B cell (primary cell): ENCODE measurements around the gene NFATC2. TPM values are rescaled to one million over a fixed set of nuclear protein-coding genes. Genes with fewer than 3 reads are reported as not detected.

Source experiments
- ATAC-seq: fragments of 200-7000 bp; cut with Tn5 transposase; one replicate; pipeline ENCODE4 v1.10.0; 2021; ENCODE audit warnings: low read depth, mild to moderate bottlenecking, moderate number of reproducible peaks, moderate library complexity
- CTCF ChIA-PET: fragments of 350-600 bp; sonication (Branson Sonifier 250); formaldehyde crosslinking; loops from one replicate; lab custom pipeline; 2021; ENCODE audit warnings: antibody characterized with exemption, inconsistent platforms; lab: Charles Lee
- POLR2A ChIA-PET: fragments of 350-600 bp; sonication (Branson Sonifier 250); formaldehyde crosslinking; loops from one replicate; lab custom pipeline; 2021; ENCODE audit warnings: antibody characterized with exemption; lab: Charles Lee
- DNase-seq: peaks from one replicate; pipeline ENCODE4 v3.0.0; 2013
- H2AFZ ChIP-seq: 2 replicates; pipeline ENCODE4 v1.6.1; 2012; ENCODE audit warnings: mild to moderate bottlenecking, low read depth, low read length; ENCODE audit not compliant: insufficient read depth, poor library complexity, severe bottlenecking
- H3K27ac ChIP-seq, 2 donors: 1 replicate in 1 of 2; 2 replicates in 1 of 2; pipeline ENCODE4 v1.5.1; 2012 to 2013; ENCODE audit warnings: low read length in 2 of 2, mild to moderate bottlenecking in 2 of 2, moderate library complexity in 1 of 2
- H3K27me3 ChIP-seq, 4 experiments: fragments of 200-600 bp in 1 of 4; sonication (generic) in 1 of 4; replicated peaks in 1 of 4; 1 replicate in 2 of 4; 2 replicates in 2 of 4; pipeline versions ENCODE4 v1.6.1 to v1.7.0; 2013 to 2016; ENCODE audit warnings: low read length in 3 of 4, mild to moderate bottlenecking in 2 of 4, mixed read lengths in 1 of 4, moderate library complexity in 1 of 4; ENCODE audit not compliant: insufficient read depth in 4 of 4, control insufficient read depth in 3 of 4; ENCODE audit errors: control extremely low read depth in 1 of 4
- H3K36me3 ChIP-seq, 2 experiments: replicated peaks in 1 of 2; 1 replicate in 1 of 2; 2 replicates in 1 of 2; pipeline versions ENCODE4 v1.6.1 to v1.7.1; 2013; ENCODE audit warnings: low read length in 1 of 2; ENCODE audit not compliant: insufficient read depth in 2 of 2, control insufficient read depth in 1 of 2; ENCODE audit errors: control extremely low read depth in 1 of 2, extremely low read depth in 1 of 2
- H3K4me1 ChIP-seq, 2 donors: fragments of 200-600 bp in 1 of 2; sonication (generic) in 1 of 2; 1 replicate in 1 of 2; 2 replicates in 1 of 2; pipeline versions ENCODE4 v1.5.1 to v1.6.1; 2013 to 2017; ENCODE audit warnings: low read length in 2 of 2; ENCODE audit not compliant: control insufficient read depth in 2 of 2, insufficient read depth in 2 of 2
- H3K4me2 ChIP-seq: replicated peaks from 2 replicates; pipeline ENCODE3; 2012; ENCODE audit warnings: mild to moderate bottlenecking, low read depth, low read length; ENCODE audit not compliant: poor library complexity, severe bottlenecking
- H3K4me3 ChIP-seq, 5 experiments: fragments of 200-600 bp in 1 of 5; sonication (generic) in 1 of 5; 1 replicate in 3 of 5; 2 replicates in 2 of 5; pipeline versions ENCODE4 v1.5.1 to v1.7.0; 2011 to 2016; ENCODE audit warnings: low read length in 4 of 5, mild to moderate bottlenecking in 4 of 5, low read depth in 2 of 5, control low read depth in 1 of 5, moderate library complexity in 1 of 5; ENCODE audit not compliant: insufficient read depth in 1 of 5; ENCODE audit errors: control extremely low read depth in 1 of 5, extremely low read depth in 1 of 5
- H3K79me2 ChIP-seq: fragments of 200-600 bp; sonication (generic); one replicate; pipeline ENCODE4 v1.6.0; 2016; ENCODE audit warnings: low read length; ENCODE audit not compliant: control insufficient read depth, insufficient read depth
- H3K9ac ChIP-seq: fragments of 200-600 bp; sonication (generic); 2 replicates; pipeline ENCODE4 v1.6.1; 2017; ENCODE audit warnings: mild to moderate bottlenecking, low read length, moderate library complexity
- H3K9me3 ChIP-seq, 3 donors: one replicate each; pipeline versions ENCODE4 v1.6.1 to v1.7.1; 2013; ENCODE audit warnings: low read length in 2 of 3; ENCODE audit not compliant: control insufficient read depth in 2 of 3, insufficient read depth in 1 of 3; ENCODE audit errors: control extremely low read depth in 1 of 3
- H4K20me1 ChIP-seq: 2 replicates; pipeline ENCODE4 v1.6.0; 2012; ENCODE audit warnings: mild to moderate bottlenecking, low read length; ENCODE audit not compliant: insufficient read depth, control insufficient read depth, poor library complexity, severe bottlenecking
- H3K27ac Mint-ChIP-seq: one replicate; pipeline ENCODE4 v1.8.0; 2021; ENCODE audit warnings: mixed read lengths
- H3K27me3 Mint-ChIP-seq: one replicate; pipeline ENCODE4 v1.8.0; 2021; ENCODE audit warnings: mixed read lengths
- H3K4me1 Mint-ChIP-seq: one replicate; pipeline ENCODE4 v1.8.0; 2021; ENCODE audit warnings: mixed read lengths
- H3K4me3 Mint-ChIP-seq: one replicate; pipeline ENCODE4 v1.8.0; 2021; ENCODE audit warnings: mixed read lengths
- H3K9me3 Mint-ChIP-seq: one replicate; pipeline ENCODE4 v1.8.0; 2022; ENCODE audit warnings: mixed read lengths; ENCODE audit not compliant: insufficient read depth
- CTCF ChIP-seq: fragments of 200-600 bp; IDR thresholded peaks from one replicate; pipeline ENCODE4 v1.8.0; 2022; ENCODE audit warnings: antibody characterized with exemption, mild to moderate bottlenecking
- EZH2 ChIP-seq: IDR thresholded peaks from 2 replicates; pipeline ENCODE4 v1.6.1; 2012; ENCODE audit warnings: borderline replicate concordance, low read depth, mild to moderate bottlenecking, moderate library complexity, low read length; ENCODE audit not compliant: insufficient read depth, poor library complexity, severe bottlenecking
- WGBS: methylation state at CpG from one replicate; pipeline ENCODE4 v1.1.5; 2013; ENCODE audit warnings: missing lambda C conversion rate; ENCODE audit not compliant: insufficient coverage; 5-methylcytosine and 5-hydroxymethylcytosine counted together
- intact Hi-C: fragments of 100-400 bp; cut with micrococcal nuclease; formaldehyde crosslinking; loops from one replicate; pipeline ENCODE4 v1.10.0; 2022
- polyA plus RNA-seq: library from polyadenylated mRNA; depleted of rRNA; stranded (reverse); fragments of >200 nt; gene quantifications from 2 replicates; pipeline ENCODE4 v1.2.3, GENCODE V29; 2012
- total RNA-seq, 2 donors: library from RNA; stranded (reverse); fragments of 120-200 nt in 1 of 2; gene quantifications; 1 replicate in 1 of 2; 2 replicates in 1 of 2; pipeline versions ENCODE4 v1.2.3 to v1.2.4, GENCODE V29; 2013 to 2022

Gene NFATC2
- total and polyA plus RNA-seq, 2 donors (not counting 1 experiment from before 2014, with no cell fraction given), result 10.1 to 38.0 TPM

DNA sequence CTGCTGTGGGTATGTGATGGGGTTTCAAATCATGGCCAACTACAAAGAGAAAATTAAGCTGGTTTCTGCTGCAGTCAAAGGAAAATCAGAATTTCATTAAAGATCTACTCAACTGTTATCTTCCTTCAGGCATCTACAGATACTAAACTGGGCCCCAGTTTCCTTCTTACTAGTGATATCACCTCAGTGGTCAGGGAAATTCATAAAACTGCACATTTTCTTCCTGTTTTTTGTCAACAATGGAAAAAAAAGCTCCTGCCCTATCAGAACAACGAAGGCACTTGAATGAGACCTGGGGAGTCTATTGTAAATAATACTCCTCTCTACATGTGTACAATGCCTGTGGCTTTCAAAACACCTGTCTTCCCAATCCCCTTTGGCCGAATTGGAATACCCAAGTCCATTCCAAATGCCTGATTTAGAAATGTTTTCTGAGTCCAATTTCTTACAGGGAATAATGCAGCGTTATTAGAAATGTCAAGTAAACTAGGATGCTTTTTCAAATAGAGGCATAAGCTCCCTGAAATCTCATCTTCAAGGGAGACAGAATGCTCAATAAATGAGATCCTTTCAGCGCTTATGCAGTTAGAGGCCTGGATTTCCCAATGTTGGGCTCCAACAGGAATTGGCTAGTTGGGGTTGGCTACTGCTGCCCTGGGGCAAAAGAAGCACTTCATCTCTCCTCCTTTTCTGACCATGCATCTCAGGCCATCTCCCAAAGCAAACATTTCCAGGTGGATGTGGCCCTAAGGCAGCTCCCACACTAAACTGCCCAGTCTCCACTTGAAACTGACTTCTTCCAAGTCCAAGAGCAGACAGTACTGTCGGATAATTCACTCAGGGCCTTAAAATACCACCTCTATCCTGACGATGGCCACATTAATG, 143.3 kb downstream of the NFATC2 start:
- H3K9me3 ChIP-seq, result no peaks in the 10 kb centered on the region
- Mint-ChIP-seq H3K4me3 (peak overlapping the region; percentile 78), H3K27ac (peak overlapping the region; percentile 99), H3K27me3 (no peaks in the 10 kb centered on the region), H3K4me1 (peaks cover 57% of the 10 kb centered on the region), H3K9me3 (no peaks in the 10 kb centered on the region)
- no peak for TF ChIP-seq EZH2
- TF ChIP-seq CTCF, result no peak
- CTCF ChIA-PET, result interaction anchor here (1.0 to 1.8 kb wide), 7 partner anchors 10 to 418 kb away, joined by 3 to 7 read pairs (median 3); no protein-coding TSS in a partner anchor
- H3K27ac ChIP-seq, result peak overlapping the region; percentile 95 to 97
- no peak for DNase-seq
- no peaks in the 10 kb centered on the region for H4K20me1 ChIP-seq
- POLR2A ChIA-PET, result interaction anchor here (0.6 kb wide), 1 partner anchor 220 kb away, joined by 3 read pairs; no protein-coding TSS in a partner anchor
- H3K9ac ChIP-seq, result peak overlapping the region; percentile 55
- H3K4me3 ChIP-seq, result no peak overlapping the region
- peak overlapping the region; percentile 70 for H3K4me2 ChIP-seq
- WGBS, result 81% methylated on average over 2 of the region's 6 CpGs
- H3K36me3 ChIP-seq, result peaks cover 0 to 27% of the 10 kb centered on the region in 2 experiments
- H3K4me1 ChIP-seq, result peaks cover 52 to 60% of the 10 kb centered on the region in 2 donors
- H3K79me2 ChIP-seq, result peaks cover 30% of the 10 kb centered on the region
- H3K27me3 ChIP-seq, result no peaks in the 10 kb centered on the region
- H2AFZ ChIP-seq, result no peak overlapping the region
- ATAC-seq, result no peak
- intact Hi-C loops, result no loop called here

DNA sequence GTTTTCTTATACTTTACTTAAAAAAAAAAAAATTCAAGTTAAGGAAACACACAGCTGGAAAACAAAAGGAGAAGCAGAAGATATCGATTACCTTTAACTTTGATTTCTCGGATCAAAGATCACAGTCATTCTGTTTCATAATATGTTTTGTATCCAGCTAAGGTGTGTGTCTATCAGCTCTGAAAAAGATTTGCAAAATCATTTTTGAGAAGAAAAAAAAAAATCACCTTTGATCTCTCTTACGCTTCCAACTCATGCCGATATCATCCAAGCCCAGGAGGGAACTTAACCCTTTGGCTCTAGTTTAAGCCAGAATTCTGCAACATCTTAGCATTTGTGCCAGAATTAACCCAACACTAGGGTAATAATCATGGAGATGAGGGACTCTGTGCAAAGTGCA, 144.0 kb downstream of the NFATC2 start:
- DNase-seq, result no peak
- peaks cover 45 to 53% of the 10 kb centered on the region in 2 donors for H3K4me1 ChIP-seq
- no CpG with 5 or more reads among the region's 4 CpGs for WGBS
- H3K36me3 ChIP-seq, result peaks cover 0 to 27% of the 10 kb centered on the region in 2 experiments
- POLR2A ChIA-PET, result no interaction called here
- Mint-ChIP-seq H3K9me3 (no peaks in the 10 kb centered on the region), H3K4me1 (peaks cover 50% of the 10 kb centered on the region), H3K27me3 (no peaks in the 10 kb centered on the region), H3K4me3 (peak overlapping the region; percentile 1), H3K27ac (peak overlapping the region; percentile 99)
- no peak overlapping the region for H3K4me3 ChIP-seq
- H3K27me3 ChIP-seq, result no peaks in the 10 kb centered on the region
- intact Hi-C loops, result no loop called here
- TF ChIP-seq EZH2 (no peak), CTCF (no peak)
- ATAC-seq, result no peak
- no peak overlapping the region for H3K27ac ChIP-seq
- H4K20me1 ChIP-seq, result no peaks in the 10 kb centered on the region
- H3K4me2 ChIP-seq, result no peak overlapping the region
- H3K9ac ChIP-seq, result no peak overlapping the region
- H3K9me3 ChIP-seq, result no peaks in the 10 kb centered on the region
- no peak overlapping the region for H2AFZ ChIP-seq
- CTCF ChIA-PET, result interaction anchor here (1.0 to 1.3 kb wide), 4 partner anchors 9 to 196 kb away, joined by 3 to 4 read pairs (median 3); no protein-coding TSS in a partner anchor
- H3K79me2 ChIP-seq, result peaks cover 30% of the 10 kb centered on the region
